HFFc6 (cell line): ENCODE data around the gene RSPH3. TPM values are rescaled to one million over a fixed set of nuclear protein-coding genes. Genes with fewer than 3 reads are reported as not detected.
A peak's percentile ranks its signal among the peaks of the same experiment; 100 is the strongest.
"Not testable (repeated sequence)": the region's sequence is repeated elsewhere in the genome, so short reads cannot be mapped to it uniquely, and the experiment has no call there.

Experiments
- DNase-seq: peaks from one replicate; pipeline ENCODE4 v3.0.0-alpha.2; 2018
- H3K27ac Mint-ChIP-seq: 2 replicates; pipeline ENCODE4 v1.8.0; 2020; ENCODE audit warnings: mild to moderate bottlenecking, mixed read lengths
- H3K27me3 Mint-ChIP-seq: 2 replicates; pipeline ENCODE4 v1.8.0; 2021; ENCODE audit warnings: mild to moderate bottlenecking, moderate library complexity, mixed read lengths; ENCODE audit not compliant: insufficient read depth
- H3K36me3 Mint-ChIP-seq: 2 replicates; pipeline ENCODE4 v1.8.0; 2021; ENCODE audit warnings: low read depth, mixed read lengths
- H3K4me1 Mint-ChIP-seq: 2 replicates; pipeline ENCODE4 v1.8.0; 2020; ENCODE audit warnings: low read depth, mixed read lengths
- H3K4me3 Mint-ChIP-seq: 2 replicates; pipeline ENCODE4 v1.8.0; 2020; ENCODE audit warnings: mild to moderate bottlenecking, moderate library complexity, mixed read lengths
- H3K9me3 Mint-ChIP-seq: 2 replicates; pipeline ENCODE4 v1.8.0; 2020; ENCODE audit warnings: mild to moderate bottlenecking, mixed read lengths
- CTCF ChIP-seq: fragments of 200-600 bp; sonication (generic); IDR thresholded peaks from 2 replicates; pipeline ENCODE4 v1.5.0; 2021; ENCODE audit warnings: antibody characterized with exemption, mild to moderate bottlenecking
- total RNA-seq, 6 experiments: library from RNA; stranded (reverse); fragmentation: NEBNext Ultra II Directional; extraction: Animal tissue kit (Norgen Biotek cat#: 25700); gene quantifications; 2 replicates in 1 of 6; 3 replicates in 5 of 6; pipeline ENCODE4 v1.2.3, GENCODE V29; 2021

RSPH3 gene
- total RNA-seq, 6 experiments from 2014 or later = 6.9 to 10.1 (median 8.5) TPM

- peaks cover 30% of the 10 kb centered on the region for H3K4me1 Mint-ChIP-seq
- H3K27me3 Mint-ChIP-seq = no peaks in the 10 kb centered on the region; the same call in 1 of the 2 replicates
- H3K36me3 Mint-ChIP-seq = peaks cover 17% of the 10 kb centered on the region
- no peak for DNase-seq
- H3K9me3 Mint-ChIP-seq = peaks cover 8% of the 10 kb centered on the region
- no peak overlapping the region for H3K27ac Mint-ChIP-seq
- no peak for TF ChIP-seq CTCF
- H3K4me3 Mint-ChIP-seq = no peak overlapping the region
Observed at GRCh38 chr6:158996856-158997255, 3.1 kb downstream of the RSPH3 start.

- H3K9me3 Mint-ChIP-seq = peaks cover 10% of the 10 kb centered on the region
- H3K27ac Mint-ChIP-seq = no peak overlapping the region
- TF ChIP-seq CTCF = no peak
- H3K4me3 Mint-ChIP-seq = no peak overlapping the region
- H3K36me3 Mint-ChIP-seq = peaks cover 30% of the 10 kb centered on the region
- no peaks in the 10 kb centered on the region; the same call in 1 of the 2 replicates for H3K27me3 Mint-ChIP-seq
- H3K4me1 Mint-ChIP-seq = peaks cover 20% of the 10 kb centered on the region
- DNase-seq = no peak
Observed at GRCh38 chr6:158993639-158994038, 6.4 kb downstream of the RSPH3 start.

- H3K27me3 Mint-ChIP-seq = peaks cover 1% of the 10 kb centered on the region; the same call in 1 of the 2 replicates
- H3K9me3 Mint-ChIP-seq = peaks cover 14% of the 10 kb centered on the region
- no peak overlapping the region for H3K4me3 Mint-ChIP-seq
- peaks cover 35% of the 10 kb centered on the region for H3K36me3 Mint-ChIP-seq
- 0 out of 2 replicates have a peak, but pooled peaks have one; percentile 15 for TF ChIP-seq CTCF
- H3K4me1 Mint-ChIP-seq = peaks cover 20% of the 10 kb centered on the region
- DNase-seq = no peak
- no peak overlapping the region for H3K27ac Mint-ChIP-seq
Observed at GRCh38 chr6:158991017-158991723, 8.8 kb downstream of the RSPH3 start.

- not testable (repeated sequence) for H3K27ac Mint-ChIP-seq, H3K4me1 Mint-ChIP-seq, DNase-seq, H3K4me3 Mint-ChIP-seq, H3K9me3 Mint-ChIP-seq, H3K27me3 Mint-ChIP-seq
- H3K36me3 Mint-ChIP-seq = peaks cover 23% of the 10 kb centered on the region
Observed at GRCh38 chr6:158989711-158990110, 10.3 kb downstream of the RSPH3 start.

GRCh38 chr6:158988477-158988876 lies 11.5 kb downstream of the RSPH3 start:
- 0 out of 2 replicates have a peak, but pooled peaks cover 5% of the 10 kb centered on the region for H3K4me1 Mint-ChIP-seq
- H3K9me3 Mint-ChIP-seq = peaks cover 6% of the 10 kb centered on the region
- no peak for DNase-seq
- H3K36me3 Mint-ChIP-seq = peaks cover 19% of the 10 kb centered on the region
- no peak overlapping the region for H3K27ac Mint-ChIP-seq
- 0 out of 2 replicates have a peak, but pooled peaks cover 1% of the 10 kb centered on the region for H3K27me3 Mint-ChIP-seq
- H3K4me3 Mint-ChIP-seq = no peak overlapping the region
- TF ChIP-seq CTCF = no peak

DNA sequence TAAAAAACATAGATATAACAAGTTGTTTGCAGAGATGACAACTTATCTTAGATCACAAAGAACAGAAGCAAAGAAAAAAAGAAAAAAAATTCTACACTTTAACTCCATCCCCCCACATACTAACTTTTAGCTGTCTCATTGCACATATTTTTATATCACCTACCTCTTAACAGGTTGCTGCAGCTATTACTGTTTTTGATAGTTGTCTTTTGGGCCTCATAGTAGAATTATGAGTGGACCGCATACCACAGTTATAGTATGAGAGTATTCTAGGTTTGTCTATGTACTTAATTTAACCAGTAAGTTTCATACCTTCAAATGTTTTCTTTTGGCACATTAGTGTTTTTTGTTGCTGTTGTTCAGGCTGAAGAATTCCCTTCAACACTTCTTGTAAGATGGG lies 12.3 kb downstream of the RSPH3 start:
- H3K36me3 Mint-ChIP-seq = peaks cover 18% of the 10 kb centered on the region
- TF ChIP-seq CTCF = no peak
- no peak overlapping the region for H3K27ac Mint-ChIP-seq
- 0 out of 2 replicates have a peak, but pooled peaks cover 5% of the 10 kb centered on the region for H3K4me1 Mint-ChIP-seq
- DNase-seq = no peak
- peaks cover 6% of the 10 kb centered on the region for H3K9me3 Mint-ChIP-seq
- no peak overlapping the region for H3K4me3 Mint-ChIP-seq
- H3K27me3 Mint-ChIP-seq = 0 out of 2 replicates have a peak, but pooled peaks cover 1% of the 10 kb centered on the region
